Ovary (tissue), 9 donors: ENCODE data around the gene ANO10. TPM values are rescaled to one million over a fixed set of nuclear protein-coding genes. Genes with fewer than 3 reads are reported as not detected.

Experiments used
- DNase-seq, 5 donors: peaks; one replicate each; pipeline ENCODE4 v3.0.0-alpha.2; 2019 to 2020
- H3K27ac ChIP-seq, 2 donors: fragments of 200-600 bp; one replicate each; pipeline versions ENCODE4 v1.5.1 to v1.8.0; 2019 to 2022
- H3K27me3 ChIP-seq: fragments of 200-600 bp; one replicate; pipeline ENCODE4 v1.8.0; 2022
- H3K36me3 ChIP-seq: fragments of 200-600 bp; sonication (generic); one replicate; pipeline ENCODE4 v1.5.1; 2019
- H3K4me1 ChIP-seq: one replicate; pipeline ENCODE4 v1.8.1; 2013; ENCODE audit warnings: mild to moderate bottlenecking, moderate library complexity; ENCODE audit not compliant: insufficient read depth
- H3K4me3 ChIP-seq: fragments of 200-600 bp; sonication (generic); one replicate; pipeline ENCODE4 v1.5.1; 2017
- H3K9me3 ChIP-seq, 2 donors: fragments of 200-600 bp in 1 of 2; sonication (generic) in 1 of 2; one replicate each; pipeline versions ENCODE4 v1.5.1 to v1.8.1; 2013 to 2019; ENCODE audit warnings: mild to moderate bottlenecking in 1 of 2, moderate library complexity in 1 of 2
- EP300 ChIP-seq: sonication (generic); formaldehyde crosslinking; IDR thresholded peaks from one replicate; pipeline ENCODE4 v1.6.1; 2017; ENCODE audit warnings: antibody characterized with exemption
- POLR2A ChIP-seq: fragments of 450-650 bp; IDR thresholded peaks from one replicate; pipeline ENCODE4 v1.6.1; 2017; ENCODE audit warnings: antibody characterized with exemption, mild to moderate bottlenecking, moderate library complexity
- WGBS, 3 donors: extraction: QIAGEN DNeasy Blood & Tissue Kit in 1 of 3; methylation state at CpG; one replicate each; pipeline versions ENCODE4 v1.1.5 to v1.1.7; 2013 to 2017; 5-methylcytosine and 5-hydroxymethylcytosine counted together
- intact Hi-C, 4 donors: fragments of 100-400 bp; cut with DNase I; formaldehyde crosslinking; loops; one replicate each; pipeline versions ENCODE4 v1.11.0 to v1.15.1; 2022 to 2023
- polyA plus RNA-seq, 2 donors: library from polyadenylated mRNA; stranded (reverse); fragments of 200-250 nt in 1 of 2; fragments of 350-450 nt in 1 of 2; fragmentation: Illumina TruSeq in 1 of 2; extraction: RNeasy Lipid Tissue Mini Kit (QIAGEN cat#74804) in 1 of 2; gene quantifications; one replicate each; pipeline ENCODE4 v1.2.3, GENCODE V29; 2013 to 2014
- total RNA-seq, 7 donors: library from RNA; depleted of rRNA in 2 of 7; stranded (reverse); fragments of >200 nt in 2 of 7; fragmentation: NEBNext Ultra II Directional in 3 of 7; extraction: Animal tissue kit (Norgen Biotek cat#: 25700) in 3 of 7; gene quantifications; one replicate each; pipeline versions ENCODE4 v1.1.0 to v1.2.4, GENCODE V29; 2016 to 2023
- TF ChIP-seq, protein P1 (sequence below), 3 donors: fragments of 450-650 bp in 2 of 3; fragments of 200-600 bp in 1 of 3; IDR thresholded peaks; one replicate each; pipeline versions ENCODE4 v1.5.1 to v1.8.0; 2016 to 2022; ENCODE audit warnings: antibody characterized with exemption in 3 of 3, mild to moderate bottlenecking in 1 of 3
- donor health status: DM: no; HTN: no; CAD: no; lungs with moderate emphysema.
- donor health status: DM: no; HTN: no; CAD: no.
- donor health status: Bipolar disorder and iron deficiency.
- donor health status: DM: yes; HTN: yes; CAD: no.
- donor health status: DM: no; HTN: no; CAD: no.
- donor health status: DM: yes; HTN: yes; CAD: no.

ANO10 gene
- total and polyA plus RNA-seq, 9 donors: 12.2 to 58.7 (median 21.7) TPM

DNA sequence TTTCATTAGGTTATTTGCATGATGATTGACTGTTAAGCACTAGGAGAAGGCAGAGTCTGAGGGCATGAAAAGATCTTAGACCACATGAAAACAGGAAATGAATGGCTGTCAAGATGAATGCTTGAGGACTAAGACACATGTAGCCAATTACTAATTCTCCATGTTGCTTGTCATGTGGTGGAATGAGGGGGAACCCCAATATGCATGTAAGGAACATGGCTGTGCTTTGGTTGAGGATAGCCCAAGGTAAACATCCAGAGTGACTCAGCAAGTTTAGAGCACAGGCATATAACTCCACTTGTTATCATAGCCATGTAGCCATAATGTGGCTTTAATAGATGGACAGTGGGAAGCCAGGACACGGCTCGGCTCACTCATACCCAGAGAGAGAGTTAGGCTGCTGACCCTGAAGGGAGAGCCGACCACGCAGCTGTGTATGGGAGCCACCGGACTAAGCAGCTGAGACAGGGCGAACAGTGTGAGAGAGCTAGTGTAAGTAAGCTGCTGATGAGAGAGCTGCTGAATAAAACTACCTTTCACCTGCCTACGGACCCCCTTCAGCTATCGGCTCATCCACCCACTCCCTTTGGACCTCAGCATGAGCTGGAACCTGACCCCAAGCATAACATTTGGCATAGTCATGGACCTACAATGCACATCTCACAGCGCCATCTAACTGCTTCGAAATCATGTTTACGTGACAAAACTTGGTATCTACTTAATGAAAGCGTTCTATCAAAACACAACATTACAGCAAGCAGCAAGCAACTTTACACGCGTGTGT lies 37.6 kb downstream of the ANO10 start:
- H3K27ac ChIP-seq: no peak overlapping the region
- no peak overlapping the region for H3K4me3 ChIP-seq
- 96 to 98% (median 97%) methylated on average over 14 of the region's 14 CpGs for WGBS, 3 donors
- H3K36me3 ChIP-seq: no peaks in the 10 kb centered on the region
- H3K4me1 ChIP-seq: peaks cover 1% of the 10 kb centered on the region
- no peaks in the 10 kb centered on the region for H3K27me3 ChIP-seq
- intact Hi-C loops: no loop called here
- TF ChIP-seq, protein P1, sequence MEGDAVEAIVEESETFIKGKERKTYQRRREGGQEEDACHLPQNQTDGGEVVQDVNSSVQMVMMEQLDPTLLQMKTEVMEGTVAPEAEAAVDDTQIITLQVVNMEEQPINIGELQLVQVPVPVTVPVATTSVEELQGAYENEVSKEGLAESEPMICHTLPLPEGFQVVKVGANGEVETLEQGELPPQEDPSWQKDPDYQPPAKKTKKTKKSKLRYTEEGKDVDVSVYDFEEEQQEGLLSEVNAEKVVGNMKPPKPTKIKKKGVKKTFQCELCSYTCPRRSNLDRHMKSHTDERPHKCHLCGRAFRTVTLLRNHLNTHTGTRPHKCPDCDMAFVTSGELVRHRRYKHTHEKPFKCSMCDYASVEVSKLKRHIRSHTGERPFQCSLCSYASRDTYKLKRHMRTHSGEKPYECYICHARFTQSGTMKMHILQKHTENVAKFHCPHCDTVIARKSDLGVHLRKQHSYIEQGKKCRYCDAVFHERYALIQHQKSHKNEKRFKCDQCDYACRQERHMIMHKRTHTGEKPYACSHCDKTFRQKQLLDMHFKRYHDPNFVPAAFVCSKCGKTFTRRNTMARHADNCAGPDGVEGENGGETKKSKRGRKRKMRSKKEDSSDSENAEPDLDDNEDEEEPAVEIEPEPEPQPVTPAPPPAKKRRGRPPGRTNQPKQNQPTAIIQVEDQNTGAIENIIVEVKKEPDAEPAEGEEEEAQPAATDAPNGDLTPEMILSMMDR (IDR thresholded peaks at IDR 0.05): no peak
- TF ChIP-seq POLR2A: no peak
- TF ChIP-seq EP300: no peak
- no peak for DNase-seq
- H3K9me3 ChIP-seq: no peaks in the 10 kb centered on the region

GRCh38 chr3:43583481-43583880 lies 38.3 kb downstream of the ANO10 start:
- no peak for DNase-seq
- Histone ChIP-seq H3K4me3 (no peak overlapping the region), H3K27ac (no peak overlapping the region), H3K27me3 (no peaks in the 10 kb centered on the region), H3K4me1 (peaks cover 1% of the 10 kb centered on the region), H3K36me3 (no peaks in the 10 kb centered on the region), H3K9me3 (no peaks in the 10 kb centered on the region)
- 90 to 95% (median 91%) methylated on average over 4 of the region's 4 CpGs for WGBS, 3 donors
- intact Hi-C loops: no loop called here
- TF ChIP-seq POLR2A (no peak), EP300 (no peak)
- TF ChIP-seq, protein P1 (IDR thresholded peaks at IDR 0.05): no peak

DNA sequence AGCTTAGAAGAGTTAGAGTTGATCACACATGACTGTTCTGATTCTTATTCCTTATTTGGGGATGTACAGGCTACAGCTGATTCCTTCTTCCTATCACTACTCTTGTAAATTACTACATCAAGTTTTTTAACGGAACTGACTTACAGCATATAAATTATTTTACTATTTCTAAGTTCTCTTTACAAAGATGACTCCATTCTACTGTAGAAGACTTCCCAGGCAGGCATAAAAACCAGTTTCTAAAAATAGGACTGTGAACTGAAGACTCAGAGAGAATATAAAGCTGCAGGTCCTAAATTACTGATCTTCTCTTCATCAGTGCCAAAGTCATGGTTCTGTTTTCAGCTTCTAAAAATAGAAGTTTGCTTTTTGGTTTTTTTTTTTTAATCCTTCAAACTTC lies 38.9 kb downstream of the ANO10 start:
- H3K36me3 ChIP-seq: no peaks in the 10 kb centered on the region
- WGBS, 3 donors: 26 to 45% (median 41%) methylated on average over 1 of the region's 1 CpG
- intact Hi-C loops: no loop called here
- H3K27me3 ChIP-seq: no peaks in the 10 kb centered on the region
- H3K9me3 ChIP-seq: no peaks in the 10 kb centered on the region
- TF ChIP-seq POLR2A: no peak
- TF ChIP-seq, protein P1 (IDR thresholded peaks at IDR 0.05): no peak
- H3K27ac ChIP-seq: no peak overlapping the region
- H3K4me3 ChIP-seq: no peak overlapping the region
- no peak for DNase-seq
- peaks cover 1% of the 10 kb centered on the region for H3K4me1 ChIP-seq

DNA sequence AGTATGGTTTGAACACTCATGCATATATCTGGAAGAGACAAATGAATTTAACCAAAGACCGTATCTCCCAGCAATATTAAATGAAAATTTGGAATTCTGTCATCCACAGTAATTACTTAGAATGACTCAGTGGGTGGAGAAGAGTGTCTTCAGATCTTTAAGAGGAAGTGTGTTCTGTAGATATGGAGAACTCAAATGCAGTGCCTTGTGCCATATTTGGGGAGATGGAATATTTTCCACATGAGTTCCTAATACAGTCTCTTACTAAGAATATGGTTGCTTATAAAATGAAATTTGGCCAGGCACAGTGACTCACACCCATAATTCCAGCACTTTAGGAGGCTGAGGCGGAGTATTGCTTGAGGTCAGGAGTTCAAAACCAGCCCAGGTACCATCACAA lies 40.5 kb downstream of the ANO10 start:
- no peaks in the 10 kb centered on the region for H3K36me3 ChIP-seq
- H3K9me3 ChIP-seq: no peaks in the 10 kb centered on the region
- intact Hi-C loops: no loop called here
- no peak overlapping the region for H3K27ac ChIP-seq
- H3K4me3 ChIP-seq: no peak overlapping the region
- H3K4me1 ChIP-seq: peaks cover 1% of the 10 kb centered on the region
- WGBS, 3 donors: 48 to 81% (median 48%) methylated on average over 2 of the region's 2 CpGs
- TF ChIP-seq POLR2A (no peak), EP300 (no peak)
- TF ChIP-seq, protein P1 (IDR thresholded peaks at IDR 0.05): no peak
- H3K27me3 ChIP-seq: no peaks in the 10 kb centered on the region
- DNase-seq: no peak
